HG03039 (cell line): ENCODE data around the gene ENOSF1.

Source experiments
- ATAC-seq: cut with Tn5 transposase; IDR thresholded peaks from one replicate; pipeline ENCODE4 v1.9.1; 2021; ENCODE audit warnings: mild to moderate bottlenecking, moderate library complexity; ENCODE audit not compliant: unreplicated experiment

Gene ENOSF1

DNA sequence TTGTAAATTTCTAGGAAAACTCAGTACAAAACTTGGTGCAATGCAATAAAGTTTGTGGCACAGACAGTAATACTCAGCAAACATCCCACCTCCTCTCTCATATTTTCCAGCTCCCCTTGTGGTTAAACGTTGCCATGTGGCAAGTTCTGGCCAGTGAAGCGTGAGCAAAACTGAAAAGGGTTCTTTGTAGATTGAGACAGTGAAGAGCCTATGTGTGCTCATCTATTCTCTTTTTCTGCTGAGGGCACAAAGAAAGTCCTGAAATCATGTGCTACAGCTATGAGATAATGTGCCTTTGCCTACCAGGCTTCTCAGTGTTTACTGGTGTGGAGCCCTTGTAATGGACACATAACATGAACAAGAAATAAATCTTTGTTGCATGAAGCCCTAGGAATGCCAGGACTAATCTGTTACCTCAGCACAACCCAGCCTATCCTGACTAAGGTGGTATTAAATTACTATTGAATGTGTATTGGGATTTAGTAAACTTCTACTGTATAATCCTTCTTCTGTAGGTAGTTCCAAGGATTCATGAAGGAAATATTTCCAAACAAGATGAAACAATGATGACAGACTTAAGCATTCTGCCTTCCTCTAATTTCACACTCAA lies 67.9 kb downstream of the ENOSF1 start:
- no peak for ATAC-seq

DNA sequence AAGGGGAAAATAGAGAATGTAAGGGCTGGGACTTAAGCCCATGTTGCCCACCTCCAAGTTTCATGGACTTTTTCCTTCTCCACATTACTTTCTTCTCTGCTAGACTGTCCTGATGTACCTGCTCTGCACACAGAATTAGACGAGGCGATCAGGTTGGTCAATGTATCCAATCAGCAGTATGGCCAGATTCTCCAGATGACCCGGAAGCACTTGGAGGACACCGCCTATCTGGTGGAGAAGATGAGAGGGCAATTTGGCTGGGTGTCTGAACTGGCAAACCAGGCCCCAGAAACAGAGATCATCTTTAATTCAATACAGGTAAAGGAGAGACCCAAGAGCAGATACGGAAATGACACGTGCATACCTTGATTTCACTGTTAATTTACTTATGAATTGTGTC lies 71.2 kb downstream of the ENOSF1 start:
- ATAC-seq: no peak

DNA sequence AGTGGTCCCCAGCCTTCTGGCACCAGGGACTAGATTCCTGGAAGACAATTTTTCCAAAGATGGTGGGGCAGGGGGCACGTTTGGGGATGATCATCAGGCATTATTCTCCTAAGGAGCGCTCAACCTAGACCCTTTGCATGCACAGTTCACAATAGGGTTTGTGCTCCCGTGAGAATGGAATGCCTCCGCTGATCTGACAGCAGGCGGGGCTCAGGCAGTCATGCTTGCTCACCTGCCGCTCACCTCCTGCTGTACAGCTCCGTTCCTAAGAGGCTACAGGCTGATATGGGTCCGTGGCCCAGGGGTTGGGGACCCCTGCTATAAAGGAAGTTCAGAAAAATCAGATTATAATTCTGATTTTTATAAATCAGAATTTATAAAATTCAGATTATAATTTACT lies 77.3 kb downstream of the ENOSF1 start:
- ATAC-seq: no peak

DNA sequence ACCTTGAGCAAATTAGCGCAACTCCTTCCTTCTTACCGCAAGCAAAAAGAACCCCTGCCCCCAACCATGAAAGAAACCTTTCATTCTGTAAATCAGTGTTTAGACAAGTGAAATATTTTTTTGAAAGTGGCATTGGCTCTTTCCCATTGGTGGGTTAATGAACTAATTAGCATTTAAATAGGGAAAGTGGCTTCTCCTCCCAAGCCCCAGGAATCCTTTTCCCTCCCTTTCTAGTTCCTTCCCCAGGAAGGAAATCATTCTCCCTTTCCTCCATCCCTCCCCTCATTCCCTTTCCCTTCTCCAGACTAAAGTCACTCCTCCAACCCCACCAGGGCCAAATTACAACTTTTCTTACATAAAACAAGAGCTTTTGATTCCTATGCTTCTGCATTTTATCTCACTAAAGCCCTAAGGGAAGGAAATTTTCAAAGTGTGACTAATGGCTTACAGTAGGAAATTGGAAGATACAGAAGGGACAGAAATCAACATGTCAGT lies 77.8 kb downstream of the ENOSF1 start:
- ATAC-seq: no peak

DNA sequence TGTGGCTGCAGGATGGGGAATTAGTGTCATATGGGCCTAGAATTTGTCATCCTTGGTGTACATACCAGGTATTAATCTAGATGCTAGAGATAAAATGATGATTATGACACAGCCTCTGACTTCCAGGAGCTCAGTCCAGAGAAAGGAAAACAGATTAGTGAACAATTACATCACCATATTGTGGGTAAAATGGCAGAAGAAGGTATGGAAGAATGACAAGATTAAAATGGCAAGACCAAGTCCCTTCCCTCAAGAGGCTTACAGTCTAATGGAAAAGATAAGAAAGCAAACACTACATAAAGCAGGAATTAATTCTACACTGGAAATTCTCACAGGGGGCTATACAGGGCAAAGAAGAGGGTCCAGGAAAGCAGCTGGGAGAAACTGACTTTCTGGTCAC lies 80.9 kb downstream of the ENOSF1 start:
- ATAC-seq: no peak

DNA sequence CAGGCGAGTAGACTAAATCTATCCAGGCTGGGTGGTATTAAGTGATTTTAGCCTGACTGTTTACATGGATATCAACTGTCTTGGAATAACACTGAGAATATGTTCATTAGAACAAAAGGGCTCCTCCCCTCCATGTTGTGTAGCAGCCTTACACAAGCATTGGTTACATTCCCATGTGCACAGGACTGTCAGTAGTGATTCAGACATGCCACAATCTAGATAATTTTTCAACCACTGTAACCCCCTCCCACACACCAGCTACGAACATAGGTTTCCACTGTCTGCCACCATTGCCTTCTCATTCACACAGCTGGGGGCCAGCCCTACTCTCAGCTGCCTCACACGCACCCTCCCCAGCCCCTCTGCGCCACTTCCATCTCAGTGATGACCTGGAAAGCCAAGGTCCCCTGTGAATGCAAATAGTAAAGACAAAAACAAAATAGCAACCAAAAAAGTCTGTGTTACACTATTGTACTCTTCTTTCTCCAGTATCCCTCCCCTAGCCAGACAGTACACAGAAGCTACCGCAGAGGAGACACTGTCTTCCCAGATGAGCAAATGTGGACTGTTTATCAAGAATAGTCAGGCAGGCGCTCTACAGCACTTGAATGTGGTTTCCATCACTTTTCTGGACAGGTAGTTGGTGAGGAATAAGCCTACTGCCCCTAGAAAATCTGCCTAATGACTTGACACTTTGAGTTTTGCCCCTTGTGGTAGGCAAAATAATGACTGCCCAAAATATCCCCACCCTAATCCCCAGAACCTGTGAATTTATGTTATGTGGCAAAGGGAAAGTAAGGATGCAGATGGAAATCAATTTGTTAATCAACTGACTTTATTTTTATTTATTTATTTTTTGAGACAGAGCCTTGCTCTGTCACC lies 82.9 kb downstream of the ENOSF1 start:
- ATAC-seq: no peak

DNA sequence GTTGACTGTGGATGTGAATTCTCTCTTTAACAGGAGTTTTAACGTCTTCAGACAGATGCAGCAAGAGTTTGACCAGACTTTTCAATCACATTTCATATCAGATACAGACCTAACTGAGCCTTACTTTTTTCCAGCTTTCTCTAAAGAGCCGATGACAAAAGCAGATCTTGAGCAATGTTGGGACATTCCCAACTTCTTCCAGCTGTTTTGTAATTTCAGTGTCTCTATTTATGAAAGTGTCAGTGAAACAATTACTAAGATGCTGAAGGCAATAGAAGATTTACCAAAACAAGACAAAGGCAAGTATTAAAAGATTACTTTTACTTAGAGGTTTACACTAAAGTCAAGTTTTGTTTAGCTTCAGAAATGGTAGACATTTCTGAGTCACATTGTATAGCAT lies 85.2 kb downstream of the ENOSF1 start:
- ATAC-seq: no peak

DNA sequence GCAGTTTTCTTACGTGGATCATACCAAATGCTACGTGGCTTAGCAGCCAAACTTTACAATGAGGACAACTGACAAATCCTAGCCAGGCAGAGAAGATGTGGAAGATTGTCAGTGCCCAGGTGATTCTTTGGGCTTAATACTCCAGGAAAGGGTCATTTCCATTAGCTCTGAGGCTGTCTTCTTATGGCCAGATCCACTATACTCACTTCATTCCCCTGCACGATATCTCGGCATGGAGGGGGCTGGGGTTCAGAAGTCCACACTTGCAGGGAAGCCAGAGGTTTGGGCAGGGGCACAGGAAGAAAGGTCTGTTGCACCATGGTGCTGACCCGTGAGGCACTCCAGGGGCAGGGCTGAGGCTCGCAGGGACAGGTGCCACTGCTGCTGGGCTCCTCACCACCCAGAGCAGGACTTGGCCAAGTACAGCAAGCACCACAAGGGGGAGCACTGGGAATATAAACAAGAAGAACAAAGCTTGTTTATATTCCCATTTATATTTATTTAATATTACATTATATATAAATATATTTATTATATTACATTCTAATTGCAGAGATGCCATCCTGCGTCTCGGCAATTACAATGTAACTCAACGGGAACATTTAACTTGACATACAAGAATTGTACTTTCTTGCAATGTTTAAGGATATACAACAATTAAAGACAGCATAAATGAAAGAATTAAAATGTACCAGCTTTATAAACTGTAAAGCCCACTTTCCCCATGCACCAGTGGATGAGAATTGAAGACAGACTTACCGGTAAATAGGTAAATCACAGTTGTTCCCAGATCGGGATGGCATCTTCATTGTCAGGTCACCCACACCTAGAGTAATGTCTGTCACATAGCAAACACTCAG lies 88.4 kb downstream of the ENOSF1 start:
- peak; percentile 53 for ATAC-seq

DNA sequence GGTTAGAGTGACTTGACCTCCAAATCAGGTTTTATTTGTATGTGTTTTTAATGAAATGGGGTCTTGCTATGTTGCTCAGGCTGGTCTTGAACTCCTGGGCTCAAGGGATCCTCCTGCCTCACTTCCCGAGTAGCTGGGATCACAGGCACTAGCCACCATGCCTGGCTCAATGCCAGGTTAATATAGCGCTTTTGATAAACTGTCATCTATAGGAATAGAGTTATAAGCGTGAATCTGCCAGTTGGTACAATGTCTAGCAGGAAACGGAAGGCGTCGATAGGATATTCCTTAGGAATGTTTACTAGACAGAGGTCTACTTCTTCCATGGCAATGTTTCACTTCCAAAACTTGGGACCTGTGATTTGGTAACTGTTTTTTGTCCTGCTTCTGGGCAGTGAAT lies 90.1 kb downstream of the ENOSF1 start:
- no peak for ATAC-seq

DNA sequence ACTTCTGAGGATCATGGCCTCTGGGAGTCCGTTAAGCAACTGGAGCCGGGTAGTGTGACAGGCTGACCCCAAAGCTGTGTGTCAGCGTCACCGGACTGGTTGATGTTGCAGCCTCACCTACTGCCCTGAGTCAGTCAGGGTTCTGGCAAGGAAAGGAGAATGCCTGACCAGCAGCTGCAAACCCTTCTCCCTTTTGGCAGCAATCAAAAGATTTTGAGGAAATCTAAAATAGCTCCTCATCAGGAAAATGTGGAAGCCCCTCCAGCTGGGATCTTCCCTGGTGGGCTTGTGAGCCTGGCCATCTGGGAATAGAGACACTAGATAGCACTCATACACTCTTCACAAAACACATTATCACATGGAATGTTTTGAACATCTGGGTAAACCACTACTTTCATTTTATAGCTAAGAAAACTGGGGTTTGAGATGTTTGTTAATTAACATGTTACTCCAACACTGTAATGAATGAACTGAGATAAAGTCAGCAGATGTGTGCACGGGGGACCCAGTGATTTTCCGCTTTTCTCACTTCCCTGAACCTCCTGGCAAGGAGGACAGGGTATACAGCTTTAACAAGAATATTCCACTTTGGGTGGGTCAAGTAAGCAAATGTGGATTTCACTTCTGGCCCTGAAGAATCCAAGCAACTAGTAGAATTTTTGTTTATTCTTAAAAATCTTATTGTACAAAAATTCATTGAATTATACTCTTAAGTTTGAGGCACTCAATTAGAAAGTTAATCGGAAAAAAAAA lies 91.0 kb downstream of the ENOSF1 start:
- ATAC-seq: no peak
